Thymus (tissue), 11 donors: ENCODE measurements around the gene GAS7. TPM values are rescaled to one million over a fixed set of nuclear protein-coding genes. Genes with fewer than 3 reads are reported as not detected.

Experiments
- DNase-seq, 9 donors: peaks; one replicate each; pipeline ENCODE4 v3.0.0-alpha.2; 2013; ENCODE audit warnings: low spot score in 9 of 9, low read depth in 6 of 9, missing footprints in 1 of 9
- H3K27ac ChIP-seq, 2 donors: one replicate each; pipeline ENCODE4 v1.5.1; 2013; ENCODE audit warnings: control low read depth in 1 of 2, low read depth in 1 of 2, low read length in 1 of 2, mild to moderate bottlenecking in 1 of 2, moderate library complexity in 1 of 2
- H3K27me3 ChIP-seq, 2 donors: one replicate each; pipeline ENCODE4 v1.5.1; 2013; ENCODE audit warnings: low read length in 1 of 2; ENCODE audit not compliant: control insufficient read depth in 2 of 2, insufficient read depth in 1 of 2
- H3K36me3 ChIP-seq, 2 donors: one replicate each; pipeline ENCODE4 v1.5.1; 2013; ENCODE audit warnings: low read length in 1 of 2, mild to moderate bottlenecking in 1 of 2, moderate library complexity in 1 of 2; ENCODE audit not compliant: control insufficient read depth in 2 of 2, insufficient read depth in 2 of 2
- H3K4me1 ChIP-seq, 2 donors: one replicate each; pipeline ENCODE4 v1.5.1; 2013; ENCODE audit warnings: low read length in 2 of 2; ENCODE audit not compliant: control insufficient read depth in 2 of 2, insufficient read depth in 2 of 2
- H3K4me3 ChIP-seq, 2 donors: one replicate each; pipeline ENCODE4 v1.5.1; 2013; ENCODE audit warnings: low read length in 2 of 2, control low read depth in 1 of 2, mild to moderate bottlenecking in 1 of 2
- H3K9me3 ChIP-seq, 2 donors: one replicate each; pipeline ENCODE4 v1.5.1; 2013; ENCODE audit warnings: low read length in 1 of 2, mild to moderate bottlenecking in 1 of 2; ENCODE audit not compliant: control insufficient read depth in 2 of 2, insufficient read depth in 1 of 2
- WGBS: extraction: QIAGEN DNeasy Blood & Tissue Kit; methylation state at CpG from one replicate; pipeline ENCODE4 v1.1.7; 2013; 5-methylcytosine and 5-hydroxymethylcytosine counted together
- polyA plus RNA-seq: library from polyadenylated mRNA; stranded (reverse); fragments of 200-250 nt; gene quantifications from one replicate; pipeline ENCODE4 v1.2.3, GENCODE V29; 2013
- total RNA-seq: library from RNA; stranded (reverse); fragments of 120-200 nt; gene quantifications from one replicate; pipeline ENCODE4 v1.2.4, GENCODE V29; 2013
- donor health status: healthy.

The GAS7 gene
- total and polyA plus RNA-seq, 2 donors: 4.3 to 9.7 TPM

DNA sequence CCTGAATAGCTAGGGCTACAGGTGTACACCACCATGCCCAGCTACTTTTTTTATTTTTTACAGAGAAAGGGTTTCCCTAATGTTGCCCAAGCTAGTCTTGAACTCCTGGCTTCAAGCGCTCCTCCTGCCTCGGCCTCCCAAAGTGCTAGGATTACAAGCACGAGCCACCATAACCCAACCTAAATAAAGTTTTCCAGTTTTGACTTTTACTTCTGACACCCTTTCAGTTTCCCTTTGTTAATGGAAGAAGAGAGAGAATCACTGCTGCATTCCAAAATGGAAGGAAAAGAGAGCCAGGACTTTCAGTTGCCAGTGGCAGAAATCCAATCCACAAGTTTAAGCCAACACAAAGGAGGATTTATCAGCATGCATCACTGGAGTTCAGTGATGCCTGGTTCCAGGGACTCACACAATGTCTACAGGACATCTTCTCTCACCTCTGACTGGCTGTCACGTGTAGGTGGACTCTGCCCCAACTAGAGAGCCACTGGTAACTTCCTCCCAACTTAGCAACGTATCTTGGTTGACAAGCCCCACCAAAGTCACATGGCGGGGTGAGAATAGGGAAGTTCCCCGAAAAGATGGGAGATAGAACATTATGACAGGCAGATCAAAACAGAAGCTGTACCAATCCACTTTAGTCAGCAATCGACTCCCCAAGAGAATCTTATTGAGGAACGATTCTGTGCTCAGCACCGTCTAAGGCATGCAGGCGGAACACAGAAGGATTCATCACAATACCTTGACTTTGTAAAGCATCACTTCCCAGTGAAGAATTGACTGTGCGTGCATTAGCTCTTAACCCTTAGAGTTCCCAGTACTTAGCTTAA, 46.5 kb downstream of the GAS7 start:
- peak in 1 of 9 donors; percentile 35 for DNase-seq
- Histone ChIP-seq H3K36me3 (no peaks in the 10 kb centered on the region), H3K4me1 (peaks cover 23 to 57% of the 10 kb centered on the region in 2 donors), H3K9me3 (no peaks in the 10 kb centered on the region), H3K27me3 (no peaks in the 10 kb centered on the region), H3K4me3 (no peak overlapping the region), H3K27ac (peak overlapping the region in 1 of 2 donors; percentile 23)
- 61% methylated on average over 12 of the region's 12 CpGs for WGBS

DNA sequence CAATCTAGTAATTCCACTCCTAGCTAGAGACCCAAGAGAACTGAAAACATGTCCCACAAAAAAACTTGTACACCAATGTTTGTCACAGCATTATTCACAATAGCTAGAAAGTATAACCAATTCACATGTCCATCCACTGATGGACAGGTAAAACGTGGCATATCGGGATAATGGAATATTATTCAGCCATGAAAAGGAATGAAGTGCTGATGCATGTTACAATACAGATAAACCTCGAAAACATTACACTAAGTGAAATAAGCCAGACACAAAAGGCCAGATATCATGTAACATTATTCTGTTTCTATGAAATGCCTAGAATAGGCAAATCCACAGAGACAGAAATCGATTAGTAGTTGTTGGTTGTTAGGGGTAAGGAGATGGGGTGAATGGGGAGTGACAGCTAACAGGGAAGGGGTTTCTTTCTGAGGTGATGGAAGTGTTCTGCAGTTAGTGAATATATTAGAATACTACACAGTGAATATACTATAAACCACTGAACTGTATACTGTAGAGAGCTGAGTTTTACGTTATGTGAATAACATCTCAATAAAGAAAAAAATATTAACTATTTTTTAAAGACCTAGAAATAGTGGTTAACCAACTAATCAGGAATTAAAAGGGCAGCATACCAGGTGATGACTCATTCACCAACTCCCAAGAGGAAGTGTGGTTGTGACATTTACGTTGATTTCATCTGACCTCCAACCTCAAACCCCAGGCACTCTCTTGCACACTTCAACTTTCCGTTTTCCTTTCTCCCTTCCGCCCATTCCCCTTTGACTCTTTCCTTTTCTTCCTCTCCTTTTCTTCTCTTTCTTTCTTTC, 48.6 kb downstream of the GAS7 start:
- Histone ChIP-seq H3K9me3 (no peaks in the 10 kb centered on the region), H3K4me1 (peaks cover 33 to 64% of the 10 kb centered on the region in 2 donors), H3K36me3 (no peaks in the 10 kb centered on the region), H3K4me3 (no peak overlapping the region), H3K27me3 (no peaks in the 10 kb centered on the region), H3K27ac (peak overlapping the region in 1 of 2 donors; percentile 1)
- WGBS: 58% methylated on average over 8 of the region's 8 CpGs
- DNase-seq: peak in 1 of 9 donors; percentile 62

DNA sequence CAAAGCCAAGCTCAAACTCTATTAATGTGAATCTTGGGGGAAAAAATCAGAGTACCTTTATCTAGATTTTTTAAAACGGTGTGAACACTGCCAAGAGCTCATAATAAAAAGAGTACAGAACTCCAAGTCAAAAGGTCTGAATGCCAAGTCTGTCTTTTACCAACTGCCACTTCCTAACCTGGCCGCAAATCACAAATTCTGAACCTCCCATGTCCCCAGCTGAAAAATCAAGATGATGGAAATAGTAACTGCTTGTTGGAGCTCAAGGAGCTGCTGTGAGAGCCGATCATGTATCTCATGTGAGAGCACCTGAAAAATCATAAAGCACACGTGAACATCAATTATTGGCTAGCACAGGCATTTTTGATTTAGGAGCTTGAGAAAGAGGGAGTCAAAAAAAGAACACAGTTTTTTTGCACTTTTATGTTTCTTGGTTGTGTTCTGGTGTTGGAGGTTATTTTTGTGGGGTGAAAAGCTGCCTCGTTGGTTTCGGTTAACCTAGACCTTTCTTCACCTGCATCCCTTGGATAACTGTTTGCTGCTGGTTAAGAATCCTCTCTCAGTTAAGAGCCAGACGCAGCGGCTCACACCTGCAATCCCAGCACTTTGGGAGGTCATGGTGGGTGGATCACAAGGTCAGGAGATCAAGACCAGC, 50.5 kb downstream of the GAS7 start:
- peak in 1 of 9 donors; percentile 60 for DNase-seq
- peak overlapping the region; percentile 9 to 64 for H3K27ac ChIP-seq
- 10% methylated on average over 8 of the region's 8 CpGs for WGBS
- no peaks in the 10 kb centered on the region for H3K27me3 ChIP-seq
- H3K9me3 ChIP-seq: no peaks in the 10 kb centered on the region
- H3K4me1 ChIP-seq: peaks cover 37 to 78% of the 10 kb centered on the region in 2 donors
- no peaks in the 10 kb centered on the region for H3K36me3 ChIP-seq
- H3K4me3 ChIP-seq: no peak overlapping the region

DNA sequence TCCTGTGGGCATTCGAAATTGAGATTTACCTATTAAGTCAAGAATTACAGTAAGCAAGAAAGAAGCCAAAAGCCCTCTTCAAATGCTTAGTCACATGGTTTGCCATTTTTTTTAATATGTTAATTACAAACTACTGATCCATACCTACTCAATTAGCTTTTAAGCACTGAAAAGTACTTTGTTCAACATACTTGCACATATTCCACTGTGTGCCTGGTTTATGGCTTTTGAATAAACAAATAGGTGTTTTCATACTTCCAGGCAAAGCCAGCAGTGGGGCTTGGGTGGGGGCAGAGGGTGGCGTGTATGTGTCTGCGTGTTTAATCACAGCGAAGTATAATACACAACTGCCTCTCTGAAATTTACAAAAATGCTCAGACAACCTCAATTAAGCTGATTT, 51.4 kb downstream of the GAS7 start:
- peaks cover 37 to 72% of the 10 kb centered on the region in 2 donors for H3K4me1 ChIP-seq
- no peaks in the 10 kb centered on the region for H3K27me3 ChIP-seq
- no peaks in the 10 kb centered on the region for H3K9me3 ChIP-seq
- no peaks in the 10 kb centered on the region for H3K36me3 ChIP-seq
- DNase-seq: no peak
- WGBS: 68% methylated on average over 4 of the region's 4 CpGs
- H3K27ac ChIP-seq: peak overlapping the region in 1 of 2 donors; percentile 64
- no peak overlapping the region for H3K4me3 ChIP-seq

DNA sequence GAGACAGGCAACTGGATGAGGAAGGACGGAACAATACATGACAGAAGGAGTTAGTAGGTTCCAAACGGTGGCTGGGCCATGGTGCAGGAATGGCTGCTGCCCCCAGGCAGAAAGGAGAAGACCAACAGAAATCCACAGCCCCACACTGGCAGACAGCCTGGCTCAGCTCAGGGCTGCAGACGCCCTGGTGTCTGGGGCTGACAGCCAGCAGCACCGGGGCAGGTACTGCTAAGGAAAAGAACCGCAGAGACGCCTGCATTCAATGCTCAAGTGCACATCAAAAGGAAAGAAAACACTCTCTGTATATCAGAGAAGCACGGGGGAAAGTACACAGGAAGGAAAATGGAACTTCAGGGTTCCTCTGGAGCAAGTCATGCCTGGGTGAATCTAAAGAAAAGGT, 53.4 kb downstream of the GAS7 start:
- WGBS: 23% methylated on average over 7 of the region's 7 CpGs
- DNase-seq: peak in 5 of 9 donors; percentile 59 to 81 (median 65)
- Histone ChIP-seq H3K27ac (peak overlapping the region; percentile 6 to 34), H3K4me1 (peaks cover 29 to 54% of the 10 kb centered on the region in 2 donors), H3K27me3 (no peaks in the 10 kb centered on the region), H3K4me3 (no peak overlapping the region), H3K9me3 (no peaks in the 10 kb centered on the region), H3K36me3 (no peaks in the 10 kb centered on the region)

DNA sequence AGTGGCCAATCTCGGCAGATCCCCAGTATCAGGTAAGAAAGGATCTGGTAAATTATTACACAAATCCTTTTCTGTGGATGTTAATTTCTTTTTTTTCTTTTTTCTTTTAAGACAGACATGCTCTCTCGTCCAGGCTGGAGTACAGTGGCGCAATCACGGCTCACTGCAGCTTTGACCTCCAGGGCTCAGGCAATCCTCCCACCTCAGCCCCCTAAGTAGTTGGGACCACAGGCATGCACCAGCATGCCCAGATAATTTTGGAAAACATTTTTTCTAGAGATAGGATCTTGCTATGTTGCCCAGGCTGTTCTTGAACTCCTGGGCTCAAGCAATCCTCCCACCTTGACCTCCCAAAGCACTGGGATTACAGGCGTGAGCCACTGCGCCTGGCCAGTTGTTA, 54.0 kb downstream of the GAS7 start:
- Histone ChIP-seq H3K4me3 (no peak overlapping the region), H3K9me3 (no peaks in the 10 kb centered on the region), H3K4me1 (peaks cover 29 to 58% of the 10 kb centered on the region in 2 donors), H3K36me3 (no peaks in the 10 kb centered on the region), H3K27me3 (no peaks in the 10 kb centered on the region), H3K27ac (peak overlapping the region in 1 of 2 donors; percentile 34)
- DNase-seq: no peak
- WGBS: 97% methylated on average over 6 of the region's 6 CpGs

DNA sequence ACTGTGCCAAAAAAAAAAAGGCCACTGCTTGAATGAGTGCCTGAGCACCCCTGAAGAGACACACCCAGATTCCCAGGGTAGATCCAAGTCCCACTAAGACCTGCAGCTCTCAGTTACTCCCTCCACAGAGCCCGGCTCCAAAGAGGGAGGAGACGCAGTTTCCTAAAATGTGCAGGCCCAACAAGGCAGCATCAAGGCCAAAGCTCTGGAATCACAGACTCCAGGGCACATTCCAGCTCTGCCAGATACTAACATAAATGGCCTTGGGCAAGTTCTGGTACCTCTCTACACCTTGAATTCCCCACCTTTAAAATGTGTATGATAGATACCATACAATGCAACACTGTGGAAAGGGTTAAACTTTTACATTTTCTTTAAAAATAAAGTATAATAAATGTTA, 57.0 kb downstream of the GAS7 start:
- no peak for DNase-seq
- H3K36me3 ChIP-seq: no peaks in the 10 kb centered on the region
- 99% methylated on average over 2 of the region's 2 CpGs for WGBS
- peaks cover 17 to 41% of the 10 kb centered on the region in 2 donors for H3K4me1 ChIP-seq
- H3K4me3 ChIP-seq: no peak overlapping the region
- H3K27ac ChIP-seq: no peak overlapping the region
- no peaks in the 10 kb centered on the region for H3K27me3 ChIP-seq
- no peaks in the 10 kb centered on the region for H3K9me3 ChIP-seq

DNA sequence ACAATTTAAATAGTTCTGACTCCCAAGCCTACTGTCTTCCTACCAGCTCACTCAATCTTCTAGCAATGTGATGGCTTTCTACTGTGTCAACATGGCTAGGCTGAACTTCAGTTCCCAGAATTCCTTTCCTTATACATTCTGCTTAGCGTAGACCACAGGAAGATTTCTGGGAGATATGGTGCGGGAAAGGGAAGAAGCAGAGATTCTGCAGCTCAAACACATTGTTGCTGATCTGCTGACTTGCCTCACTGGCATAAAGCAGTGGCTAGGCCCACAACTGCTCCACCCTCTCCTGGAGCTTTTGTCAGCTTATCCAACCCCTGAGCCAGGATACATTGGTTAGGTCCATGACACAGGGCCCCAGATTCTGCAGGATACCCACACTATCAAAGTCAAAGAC, 58.8 kb downstream of the GAS7 start:
- Histone ChIP-seq H3K9me3 (no peaks in the 10 kb centered on the region), H3K4me1 (peaks cover 17 to 37% of the 10 kb centered on the region in 2 donors), H3K27me3 (no peaks in the 10 kb centered on the region), H3K27ac (no peak overlapping the region), H3K4me3 (no peak overlapping the region), H3K36me3 (no peaks in the 10 kb centered on the region)
- WGBS: 98% methylated on average over 2 of the region's 2 CpGs
- no peak for DNase-seq
